K562 treated with DMSO at 1 percent for 12 hours (cell line): ENCODE results near the gene ZNF544. TPM values are rescaled to one million over a fixed set of nuclear protein-coding genes. Genes with fewer than 3 reads are reported as not detected.

Source experiments
- total RNA-seq: library from RNA; unstranded; fragments of 300-600 nt; gene quantifications from 2 replicates; pipeline ENCODE4 v1.2.3, GENCODE V29; 2022; ENCODE audit not compliant: insufficient read depth

ZNF544 gene
- 19.2 and 86.8 TPM in 2 replicates for total RNA-seq

DNA sequence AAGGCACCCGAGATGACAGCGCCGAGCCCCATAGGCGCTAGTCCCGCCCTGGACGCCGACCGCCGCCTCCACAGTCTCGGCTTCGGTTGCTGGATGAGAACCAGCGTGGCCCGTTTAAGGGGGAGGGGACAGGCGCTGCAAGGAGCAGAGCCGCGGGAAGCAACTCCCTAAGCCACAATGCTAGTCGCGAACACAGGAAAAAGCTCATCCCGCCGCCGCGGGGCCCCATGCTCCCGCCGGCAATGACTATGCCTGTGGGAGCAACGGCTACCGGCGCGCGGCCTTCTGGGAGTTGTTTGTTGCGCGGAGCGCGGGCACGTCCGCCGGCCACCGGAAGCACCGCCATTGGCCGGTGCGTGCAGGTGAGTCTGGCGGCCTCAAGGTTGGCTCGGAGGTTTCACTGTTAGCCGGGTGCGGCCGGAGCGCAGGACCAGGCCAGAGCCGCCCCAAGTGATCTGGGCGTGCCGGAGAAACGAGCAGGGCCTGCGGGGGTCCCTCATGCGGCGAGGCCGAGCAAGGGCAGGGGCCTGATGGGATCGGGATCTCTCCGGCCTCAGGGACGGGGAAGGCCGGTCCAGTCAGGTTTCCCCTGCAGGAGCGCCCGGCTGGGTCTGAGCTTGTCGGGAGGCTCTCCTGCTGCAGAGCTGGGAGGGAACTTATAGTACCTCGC lies at the start of gene ZNF544:
TSS of gene ZNF544 (plus strand) at position 330 of the 670 bp plus-strand sequence. CDS start 15,110 bp downstream, outside the sequence.

GRCh38 chr19:58182989-58183816 lies 45.5 kb upstream of the ZNF544 start, which contains the start of gene ZNF274:
Gene ZNF274 (plus strand): TSS chr19:58183061. CDS start chr19:58183966, 905 bp downstream.

DNA sequence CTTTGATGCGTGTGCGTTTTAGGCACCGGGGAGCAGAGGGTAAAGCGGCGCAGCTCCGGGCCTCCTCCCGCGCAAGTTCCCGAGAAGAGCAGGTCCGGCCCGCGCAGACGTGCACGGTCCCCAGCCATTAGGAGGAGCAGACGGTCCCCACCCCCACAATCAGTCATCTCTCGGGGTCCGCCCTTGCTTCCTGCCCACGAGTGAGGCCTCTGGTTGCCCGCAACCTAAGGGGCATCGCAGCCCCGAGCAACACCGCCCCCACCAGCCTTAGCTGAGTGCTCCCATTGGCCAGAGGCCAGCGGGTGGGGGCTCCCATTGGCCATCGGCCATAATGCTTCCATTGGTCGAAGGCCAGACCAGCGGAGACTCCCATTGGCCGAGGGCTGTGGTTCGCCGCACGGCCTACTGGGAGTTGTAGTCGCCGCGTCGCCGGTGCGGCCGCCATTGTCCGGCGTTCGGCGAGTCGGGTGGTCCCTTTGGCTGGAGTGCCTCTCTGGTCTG lies 49.9 kb downstream of the ZNF544 start, which contains the start of gene ZNF8:
TSS of gene ZNF8 (plus strand) at position 415 of the 501 bp plus-strand sequence. CDS start 127 bp downstream, outside the sequence.

DNA sequence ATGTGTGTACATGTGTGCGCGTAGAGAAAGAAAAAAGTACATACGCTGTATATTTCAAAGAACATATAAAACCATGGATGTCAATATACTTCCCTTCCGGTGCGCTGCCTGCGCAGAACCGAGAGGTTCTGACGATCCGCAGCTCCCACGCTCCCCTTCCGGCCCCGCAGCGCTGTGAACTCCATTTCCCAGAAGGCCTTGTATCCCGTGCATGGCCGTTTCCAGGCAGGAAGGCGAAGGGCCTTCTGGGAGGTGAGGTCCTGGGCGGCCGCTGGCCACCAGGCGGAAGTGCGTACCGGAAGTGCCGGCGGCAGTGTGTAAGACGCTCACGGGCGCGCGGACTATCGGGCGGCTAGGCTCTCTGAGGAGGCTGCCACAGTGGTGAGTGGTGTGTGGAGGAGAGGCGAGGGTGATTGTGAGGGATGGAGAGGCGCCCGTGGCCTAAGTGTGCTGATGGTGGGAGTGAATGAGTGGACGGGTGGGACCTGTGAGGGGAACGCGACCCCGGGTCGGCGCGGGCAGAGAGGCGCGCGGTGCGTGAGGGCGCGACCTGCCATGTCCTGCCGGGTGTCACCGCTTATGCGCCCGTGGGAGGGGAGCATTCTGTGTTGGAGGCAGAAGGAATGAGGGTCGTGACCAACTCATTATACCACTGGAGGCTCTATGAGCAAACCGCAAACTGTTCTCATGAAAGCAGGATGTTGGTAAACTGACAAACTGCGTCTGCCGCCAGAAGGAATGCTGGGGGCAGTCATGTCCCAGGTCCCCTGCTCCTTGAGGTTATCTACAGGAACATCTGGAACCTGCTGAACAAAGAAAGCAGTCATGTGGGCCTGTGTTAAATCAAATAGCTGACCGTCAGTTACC lies 76.6 kb downstream of the ZNF544 start, which contains the start of gene ERVK3-1:
TSS of gene ERVK3-1 (plus strand) at position 313 of the 867 bp plus-strand sequence. CDS start 6,792 bp downstream, outside the sequence.

Other genes with a start within 250 kb of the ZNF544 start
- 3.5 TPM in 1 of 2 replicates, not detected in the other for gene ZNF606, start 226.1 kb upstream of the ZNF544 start, total RNA-seq
- not detected in 2 replicates for gene ZSCAN1, start 194.9 kb upstream of the ZNF544 start, total RNA-seq
- not detected in 2 replicates for gene ZNF135, start 169.6 kb upstream of the ZNF544 start, total RNA-seq
- 5.5 and 9.2 TPM in 2 replicates for gene ZSCAN18, start 130.7 kb upstream of the ZNF544 start, total RNA-seq
- gene ZNF329, start 78.1 kb upstream of the ZNF544 start, total RNA-seq, result 2.2 and 2.6 TPM in 2 replicates
- gene ZNF274, start 45.9 kb upstream of the ZNF544 start, total RNA-seq, result 19.6 and 41.4 TPM in 2 replicates
- 1.1 and 2.3 TPM in 2 replicates for gene ZNF8, start 50.0 kb downstream of the ZNF544 start, total RNA-seq
- gene ERVK3-1, start 76.5 kb downstream of the ZNF544 start, total RNA-seq, result 88.3 and 106 TPM in 2 replicates
- 1.4 and 3.5 TPM in 2 replicates for gene ZSCAN22, start 98.1 kb downstream of the ZNF544 start, total RNA-seq
- gene A1BG, start 124.6 kb downstream of the ZNF544 start, total RNA-seq, result 45.3 and 79.2 TPM in 2 replicates
- 2.4 and 4.5 TPM in 2 replicates for gene ZNF497, start 133.8 kb downstream of the ZNF544 start, total RNA-seq
- 3.3 and 3.6 TPM in 2 replicates for gene ZNF837, start 152.1 kb downstream of the ZNF544 start, total RNA-seq
- gene RPS5, start 158.4 kb downstream of the ZNF544 start, total RNA-seq, result 4,498 and 7,272 TPM in 2 replicates
- not detected in 2 replicates for gene RNF225, start 166.7 kb downstream of the ZNF544 start, total RNA-seq
- 7.4 and 21.7 TPM in 2 replicates for gene ZNF584, start 179.7 kb downstream of the ZNF544 start, total RNA-seq
- gene ZNF132, start 211.2 kb downstream of the ZNF544 start, total RNA-seq, result 0.32 and 0.47 TPM in 2 replicates
- 1.8 and 5.1 TPM in 2 replicates for gene ZNF324B, start 222.7 kb downstream of the ZNF544 start, total RNA-seq
- gene ZNF324, start 238.2 kb downstream of the ZNF544 start, total RNA-seq, result 8.4 and 11.7 TPM in 2 replicates
- gene ZNF446, start 247.4 kb downstream of the ZNF544 start, total RNA-seq, result 8.1 and 13.6 TPM in 2 replicates